NOMO-1 (cell line): ENCODE data around the gene PIWIL4.

Experiments
- DNase-seq, 2 experiments: peaks; one replicate each; lab custom pipeline; 2025; ENCODE audit not compliant: unreplicated experiment in 2 of 2; lab: John Stamatoyannopoulos, UW

The PIWIL4 gene

DNA sequence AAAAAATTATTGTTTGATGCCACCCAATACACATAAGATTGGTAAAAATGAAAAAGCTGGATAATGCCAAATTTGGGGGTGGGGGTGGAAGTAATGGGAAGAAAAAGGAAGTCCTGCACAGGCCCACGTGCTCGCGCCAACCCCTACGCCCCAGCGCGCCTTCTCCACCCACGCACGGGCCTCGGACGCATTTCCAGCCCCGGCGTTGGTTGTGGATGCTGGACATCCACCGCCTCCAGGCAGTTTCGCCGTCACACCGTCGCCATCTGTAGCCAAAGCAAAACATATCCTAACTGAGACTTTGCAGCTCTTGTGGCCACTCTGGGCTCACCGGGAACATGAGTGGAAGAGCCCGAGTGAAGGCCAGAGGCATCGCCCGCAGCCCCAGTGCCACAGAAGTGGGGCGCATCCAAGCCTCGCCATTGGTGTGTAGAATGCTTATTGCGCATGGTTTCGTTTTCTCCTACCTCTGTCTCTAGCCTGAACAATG, at the start of gene PIWIL4:
Gene PIWIL4, plus strand, starts transcription at position 188 of the 490 bp plus-strand sequence. Its CDS starts 151 bp downstream, at position 339.
- no peak for DNase-seq

DNA sequence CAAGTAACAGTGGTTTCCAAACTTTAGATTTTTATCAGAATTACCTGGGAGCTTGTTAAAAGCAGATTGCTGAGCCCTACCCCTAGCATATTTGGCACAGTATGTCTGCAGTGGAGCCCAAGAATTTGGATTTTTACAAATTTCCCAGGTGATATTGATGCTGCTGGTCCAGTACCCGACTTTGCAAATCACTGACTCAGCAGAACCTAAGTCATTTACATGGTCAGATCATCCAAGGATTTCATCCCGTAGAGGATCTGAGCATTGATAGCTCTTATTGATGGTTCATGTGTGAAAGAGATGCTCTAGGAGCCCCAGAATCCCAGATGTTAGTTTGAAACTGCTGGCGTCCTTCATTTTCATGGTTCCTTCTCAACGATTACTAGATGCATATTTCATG, 48.9 kb upstream of the PIWIL4 start:
- DNase-seq, result no peak

DNA sequence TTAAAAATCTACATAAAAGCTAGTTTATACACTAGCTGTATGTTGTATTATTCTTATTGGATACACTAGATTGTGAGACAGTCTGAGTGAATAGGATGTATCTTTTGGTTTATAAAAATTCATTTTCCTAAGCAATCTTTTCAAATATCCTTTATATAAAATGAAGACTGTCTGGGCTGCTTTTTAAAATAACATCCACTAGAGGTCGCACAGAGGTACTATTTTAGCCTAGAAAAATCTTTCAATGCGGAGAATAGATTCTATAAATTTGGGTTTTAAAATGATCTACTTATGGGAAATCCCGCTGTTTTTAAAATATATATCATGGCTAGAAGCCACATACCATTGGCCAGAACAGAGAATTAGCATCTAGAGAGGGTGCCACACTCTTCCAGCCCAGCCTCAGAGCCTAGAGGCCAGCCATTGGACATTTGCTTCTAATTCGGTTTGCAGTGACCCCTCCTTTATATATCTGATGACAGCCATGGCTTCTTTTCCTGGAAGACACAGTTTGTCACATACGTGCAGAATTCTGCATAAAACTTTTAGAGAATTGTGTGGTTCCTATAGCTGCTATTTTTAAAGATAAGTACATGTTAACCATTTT, 47.6 kb upstream of the PIWIL4 start:
- DNase-seq, result peak; percentile 27 to 57

DNA sequence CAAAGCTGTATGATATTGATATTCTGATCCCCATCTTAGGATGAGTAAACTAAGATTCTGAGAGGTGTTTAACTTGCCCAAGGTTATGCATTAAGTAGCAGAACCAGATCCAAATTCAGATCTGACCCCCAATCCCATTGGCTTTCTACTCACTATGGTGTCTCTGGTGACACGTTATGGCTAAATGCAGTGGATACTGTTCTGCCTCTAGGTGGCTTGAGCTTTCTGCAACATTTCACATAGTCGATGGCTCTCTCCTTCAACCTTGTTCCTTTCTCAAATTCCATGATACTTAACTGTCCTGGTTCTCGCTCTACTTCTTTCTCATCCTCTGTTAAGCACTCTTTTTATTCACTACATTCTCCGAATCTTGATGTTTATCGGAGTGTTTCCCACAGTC, 45.5 kb upstream of the PIWIL4 start:
- peak in 1 of 2 experiments; percentile 40 for DNase-seq

DNA sequence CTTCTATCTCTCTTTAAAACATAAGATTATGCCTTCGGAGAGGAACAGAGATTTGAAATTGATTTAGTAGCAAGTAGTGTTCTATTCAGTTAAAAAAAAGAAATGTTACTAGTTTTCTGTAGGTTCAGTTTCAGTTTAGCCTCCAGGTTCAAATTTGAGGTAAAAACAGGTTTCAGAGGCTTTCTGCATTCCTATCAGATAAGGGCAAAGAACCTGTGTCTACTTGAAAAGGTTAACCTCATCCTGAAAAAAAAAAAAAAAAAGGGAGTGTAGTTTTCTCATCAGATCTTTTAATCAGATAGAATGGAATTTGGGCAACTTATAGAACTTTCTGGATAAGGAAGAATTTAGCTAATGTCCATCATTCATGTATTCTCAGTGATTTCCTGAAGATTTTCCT, 42.8 kb upstream of the PIWIL4 start:
- no peak for DNase-seq

DNA sequence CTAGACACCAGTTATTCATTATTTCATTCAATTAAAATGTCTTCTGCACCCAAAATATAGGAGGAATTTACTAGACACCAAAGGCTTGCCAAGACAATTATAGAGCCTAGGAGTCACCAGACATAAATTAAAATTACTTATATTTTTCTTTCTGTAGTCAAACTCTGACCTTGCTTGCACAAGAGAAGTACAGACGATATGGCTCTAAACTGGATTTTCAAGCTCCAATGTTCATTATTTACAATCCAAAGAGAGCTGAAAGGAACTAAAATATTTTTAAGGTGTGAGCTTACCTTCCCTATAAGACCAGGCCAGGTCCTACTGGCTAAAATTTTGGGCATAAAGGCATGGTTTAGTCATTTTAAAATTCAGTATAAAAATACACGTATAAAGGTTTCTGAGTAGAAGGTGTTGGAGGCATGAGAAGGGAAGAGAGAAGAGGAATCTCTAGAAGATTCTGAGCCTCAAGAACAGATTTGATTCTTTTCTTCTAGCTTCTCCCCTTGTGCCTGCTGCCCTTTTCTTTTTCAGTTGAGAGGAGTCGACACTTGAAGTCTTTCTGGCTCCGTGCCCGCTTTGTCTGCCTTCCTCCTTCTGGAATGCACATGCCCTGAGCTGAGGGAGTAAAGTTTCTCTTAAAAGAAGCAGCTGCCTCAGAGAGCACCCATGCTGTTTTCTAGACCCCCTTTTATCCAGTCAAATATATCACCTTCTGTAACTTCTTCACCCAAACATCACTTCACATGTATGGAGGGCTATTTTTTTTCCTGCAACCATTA, 41.4 kb upstream of the PIWIL4 start:
- peak in 1 of 2 experiments; percentile 10 for DNase-seq

DNA sequence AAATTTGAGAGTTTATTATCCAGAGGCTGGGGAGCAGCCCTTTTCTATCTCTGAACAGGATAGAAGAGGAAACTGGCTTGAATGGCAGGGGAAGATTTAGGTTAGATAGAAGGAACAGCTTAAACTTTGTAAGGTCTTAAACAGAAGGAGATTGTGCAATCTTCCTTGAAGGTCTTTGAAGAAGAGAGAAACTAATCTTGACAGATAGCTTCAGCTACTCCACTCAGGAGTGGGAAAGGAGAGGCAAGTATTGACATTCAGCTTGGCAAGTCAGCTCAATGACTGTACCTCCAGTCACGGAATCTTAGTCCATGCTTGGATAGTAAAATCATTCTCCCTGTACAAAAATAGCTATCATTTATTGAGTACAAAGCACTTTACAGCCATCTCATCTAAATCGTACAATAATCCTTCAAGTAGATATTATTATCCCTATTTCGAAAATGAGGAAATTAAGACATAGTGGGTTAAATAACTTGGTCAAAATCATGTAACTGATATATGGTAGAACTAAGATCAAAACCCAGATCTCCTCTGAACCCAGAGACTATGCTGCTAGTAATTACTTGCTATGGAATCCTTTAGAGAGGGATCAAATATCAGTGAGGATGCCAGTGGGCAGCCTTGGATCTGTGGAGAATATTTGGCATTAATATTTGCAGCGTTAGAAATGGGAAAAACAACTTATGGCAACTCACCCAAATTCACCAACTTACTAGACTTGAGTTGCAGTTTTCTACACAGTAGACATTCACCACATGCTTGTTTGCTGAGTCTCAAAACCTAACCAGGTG, 40.3 kb upstream of the PIWIL4 start:
- DNase-seq, result peak in 1 of 2 experiments; percentile 67

DNA sequence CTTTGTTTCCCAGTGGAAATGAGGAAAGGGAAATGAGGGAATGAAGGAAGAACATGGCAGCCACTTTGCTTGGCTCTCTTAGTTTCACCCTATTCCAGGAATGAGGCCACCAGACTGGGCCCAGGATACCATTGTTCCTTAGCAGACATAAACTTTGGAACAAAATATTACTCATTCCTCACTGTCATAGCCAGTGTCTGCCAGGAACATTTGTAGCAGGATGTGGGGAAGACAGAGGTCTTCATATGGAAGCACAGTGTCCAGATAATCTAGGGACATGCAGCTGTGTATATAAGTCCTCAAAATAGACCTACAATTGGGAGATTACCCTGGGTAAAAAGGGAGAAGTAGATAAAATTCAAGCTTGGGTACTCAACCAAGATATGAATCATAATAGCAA, 38.6 kb upstream of the PIWIL4 start:
- no peak for DNase-seq

DNA sequence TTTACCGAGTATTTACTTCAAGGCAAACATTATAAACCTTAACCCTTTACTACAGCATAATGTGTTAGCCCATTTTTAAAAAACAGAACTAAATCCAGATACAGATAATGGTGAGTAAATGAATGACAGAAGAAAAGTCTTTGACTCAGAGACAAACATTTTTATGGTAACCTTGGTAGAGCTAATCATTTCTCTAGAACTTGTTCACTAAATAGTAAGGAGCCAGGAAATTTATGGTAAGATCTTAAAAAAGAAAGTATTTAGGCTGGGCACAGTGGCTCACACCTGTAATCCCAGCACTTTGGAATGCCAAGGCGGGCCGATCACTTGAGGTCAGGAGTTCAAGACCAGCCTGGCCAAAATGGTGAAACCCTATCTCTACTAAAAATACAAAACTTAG, 35.0 kb upstream of the PIWIL4 start:
- no peak for DNase-seq

DNA sequence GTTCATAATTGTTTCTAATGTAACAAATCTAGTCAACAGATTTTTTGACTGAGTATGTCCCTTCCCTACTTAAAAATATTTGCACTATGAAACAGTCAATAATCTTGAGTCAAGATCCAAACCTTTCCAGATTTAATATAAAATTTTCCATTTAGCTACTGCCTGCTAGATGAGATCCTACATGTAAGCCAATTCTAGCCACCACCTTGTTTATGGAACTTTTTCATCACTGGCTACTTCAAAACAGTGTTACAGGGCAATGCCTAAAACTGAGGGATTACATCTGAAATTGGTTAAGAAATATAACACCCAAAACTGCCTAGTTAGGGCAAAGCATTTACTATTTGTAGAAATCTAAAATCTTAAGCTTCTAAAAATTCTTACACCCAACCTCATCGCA, 34.0 kb upstream of the PIWIL4 start:
- no peak for DNase-seq

DNA sequence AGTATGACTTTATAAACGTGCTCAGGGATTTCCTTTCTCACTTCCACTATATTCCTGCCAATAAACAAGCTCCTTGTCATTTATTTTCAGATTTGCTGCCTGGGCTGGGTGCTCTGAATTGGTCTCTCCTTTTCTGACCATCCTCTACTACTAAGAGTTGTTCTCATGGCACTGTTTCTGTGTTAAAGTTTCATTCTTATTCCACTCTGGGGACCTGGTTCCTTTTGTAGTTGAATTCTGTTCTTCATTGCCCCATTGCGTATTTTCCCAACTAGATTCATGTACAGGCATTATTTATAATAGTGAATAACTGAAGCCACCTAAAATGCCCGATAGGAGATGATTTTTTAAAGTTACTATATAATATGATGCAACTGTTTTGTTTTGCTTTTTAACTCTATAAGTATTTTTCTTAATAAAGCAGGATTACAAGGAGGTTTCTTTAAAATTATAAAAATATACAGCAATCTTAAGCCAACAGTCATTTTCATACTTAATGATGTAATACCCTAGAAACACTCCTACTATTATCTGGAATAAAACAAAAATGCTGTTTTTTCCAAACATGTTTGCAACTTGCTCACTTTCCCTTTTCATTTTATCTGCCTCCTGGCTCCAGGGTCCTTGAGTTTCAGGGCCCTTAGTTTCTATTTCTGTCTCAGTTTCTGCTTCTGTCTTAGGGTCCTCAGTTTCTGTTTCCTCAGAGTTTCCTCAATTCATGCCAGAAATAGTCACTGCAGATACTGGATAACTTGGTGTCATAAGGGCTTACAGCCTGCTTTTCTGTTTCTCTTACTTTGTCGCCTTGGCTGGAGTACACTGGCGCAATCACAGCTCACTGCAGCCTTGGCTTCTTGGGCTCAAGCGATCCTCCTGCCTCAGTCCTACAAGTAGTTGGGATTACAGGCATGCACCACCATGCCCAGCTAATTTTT, 33.2 kb upstream of the PIWIL4 start:
- peak; percentile 76 for DNase-seq

DNA sequence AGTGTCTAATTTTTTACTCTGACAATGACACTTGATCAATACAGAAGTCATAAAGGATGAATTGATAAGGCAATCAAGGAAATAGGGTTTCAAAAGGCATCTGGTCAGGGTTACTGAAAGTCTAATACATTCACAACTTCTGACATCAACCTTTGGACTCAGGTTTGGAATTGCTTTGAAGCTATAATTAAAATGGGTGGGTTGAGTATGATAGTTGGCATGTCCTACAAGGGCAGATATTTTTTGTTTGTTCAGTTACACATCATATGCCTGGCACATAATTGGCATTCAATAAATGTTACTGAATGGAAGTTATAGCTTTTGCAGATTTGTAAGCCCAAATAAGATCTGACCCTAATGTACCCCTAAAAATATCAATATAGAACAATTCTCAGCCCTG, 30.8 kb upstream of the PIWIL4 start:
- no peak for DNase-seq

DNA sequence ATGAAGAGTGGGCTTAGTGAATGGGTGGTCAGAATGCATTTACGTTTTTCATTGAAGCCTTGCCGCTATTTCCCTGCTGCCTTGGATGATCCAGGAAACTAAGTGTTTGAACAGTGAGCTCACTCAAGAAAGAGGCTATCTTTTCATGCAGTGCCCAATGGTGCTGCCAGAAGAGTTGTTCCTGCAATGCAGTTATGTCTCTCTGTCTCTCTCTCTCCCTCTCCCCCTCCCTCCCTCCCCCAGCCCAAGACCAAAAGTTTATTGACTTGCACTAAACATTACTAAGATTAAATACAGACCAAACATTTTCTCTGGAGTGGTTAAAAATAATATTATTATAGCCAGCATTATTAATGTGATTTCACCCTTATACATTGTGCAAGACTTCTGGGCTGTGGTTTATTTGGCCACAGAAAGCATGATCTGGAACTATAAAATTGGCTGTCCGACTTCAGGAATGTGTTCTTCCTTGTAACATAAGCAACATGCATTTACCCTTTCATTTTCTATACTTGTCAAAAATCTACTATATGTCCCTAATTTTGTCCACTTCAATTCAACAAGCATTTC, 30.1 kb upstream of the PIWIL4 start:
- no peak for DNase-seq

DNA sequence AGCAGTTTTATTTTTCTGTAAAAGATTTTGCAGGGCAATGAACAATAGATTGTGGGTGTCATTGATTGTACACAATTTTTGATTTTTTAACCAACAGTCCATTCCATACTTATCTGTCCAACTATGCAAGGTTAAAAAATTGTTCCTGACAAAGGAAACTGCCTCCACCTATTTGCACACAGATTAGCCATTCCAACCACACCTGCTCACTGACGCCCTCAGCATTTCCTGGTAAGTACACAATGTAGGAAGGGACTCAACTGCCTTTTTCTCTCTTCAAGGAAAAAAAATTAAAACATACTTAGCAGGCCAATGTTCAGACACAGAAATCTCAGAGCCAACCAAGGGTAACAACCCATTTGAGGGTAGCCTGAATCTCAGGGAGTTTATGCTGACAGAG, 27.7 kb upstream of the PIWIL4 start:
- no peak for DNase-seq

DNA sequence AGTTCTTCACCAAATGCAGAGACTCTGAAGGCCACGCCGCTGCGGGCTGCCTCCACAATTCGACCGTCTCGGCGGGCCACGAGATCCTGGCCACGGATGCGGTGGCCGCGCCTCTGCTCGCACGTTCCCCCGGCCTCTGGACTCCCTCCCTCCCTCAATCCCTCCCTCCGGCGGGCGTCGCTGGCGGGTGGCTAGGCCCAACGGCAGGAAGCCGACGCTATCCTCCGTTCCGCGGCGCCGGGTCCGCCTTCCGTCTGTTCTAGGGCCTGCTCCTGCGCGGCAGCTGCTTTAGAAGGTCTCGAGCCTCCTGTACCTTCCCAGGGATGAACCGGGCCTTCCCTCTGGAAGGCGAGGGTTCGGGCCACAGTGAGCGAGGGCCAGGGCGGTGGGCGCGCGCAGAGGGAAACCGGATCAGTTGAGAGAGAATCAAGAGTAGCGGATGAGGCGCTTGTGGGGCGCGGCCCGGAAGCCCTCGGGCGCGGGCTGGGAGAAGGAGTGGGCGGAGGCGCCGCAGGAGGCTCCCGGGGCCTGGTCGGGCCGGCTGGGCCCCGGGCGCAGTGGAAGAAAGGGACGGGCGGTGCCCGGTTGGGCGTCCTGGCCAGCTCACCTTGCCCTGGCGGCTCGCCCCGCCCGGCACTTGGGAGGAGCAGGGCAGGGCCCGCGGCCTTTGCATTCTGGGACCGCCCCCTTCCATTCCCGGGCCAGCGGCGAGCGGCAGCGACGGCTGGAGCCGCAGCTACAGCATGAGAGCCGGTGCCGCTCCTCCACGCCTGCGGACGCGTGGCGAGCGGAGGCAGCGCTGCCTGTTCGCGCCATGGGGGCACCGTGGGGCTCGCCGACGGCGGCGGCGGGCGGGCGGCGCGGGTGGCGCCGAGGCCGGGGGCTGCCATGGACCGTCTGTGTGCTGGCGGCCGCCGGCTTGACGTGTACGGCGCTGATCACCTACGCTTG, 23.2 kb upstream of the PIWIL4 start, which contains the start of gene FUT4:
Gene FUT4, plus strand, starts transcription at position 227 of the 951 bp plus-strand sequence. Its CDS starts 213 bp downstream, at position 440.
- DNase-seq, result peak; percentile 92 to 94

DNA sequence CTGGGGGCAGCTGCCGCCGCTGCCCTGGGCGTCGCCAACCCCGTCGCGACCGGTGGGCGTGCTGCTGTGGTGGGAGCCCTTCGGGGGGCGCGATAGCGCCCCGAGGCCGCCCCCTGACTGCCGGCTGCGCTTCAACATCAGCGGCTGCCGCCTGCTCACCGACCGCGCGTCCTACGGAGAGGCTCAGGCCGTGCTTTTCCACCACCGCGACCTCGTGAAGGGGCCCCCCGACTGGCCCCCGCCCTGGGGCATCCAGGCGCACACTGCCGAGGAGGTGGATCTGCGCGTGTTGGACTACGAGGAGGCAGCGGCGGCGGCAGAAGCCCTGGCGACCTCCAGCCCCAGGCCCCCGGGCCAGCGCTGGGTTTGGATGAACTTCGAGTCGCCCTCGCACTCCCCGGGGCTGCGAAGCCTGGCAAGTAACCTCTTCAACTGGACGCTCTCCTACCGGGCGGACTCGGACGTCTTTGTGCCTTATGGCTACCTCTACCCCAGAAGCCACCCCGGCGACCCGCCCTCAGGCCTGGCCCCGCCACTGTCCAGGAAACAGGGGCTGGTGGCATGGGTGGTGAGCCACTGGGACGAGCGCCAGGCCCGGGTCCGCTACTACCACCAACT, 22.4 kb upstream of the PIWIL4 start:
- no peak for DNase-seq

DNA sequence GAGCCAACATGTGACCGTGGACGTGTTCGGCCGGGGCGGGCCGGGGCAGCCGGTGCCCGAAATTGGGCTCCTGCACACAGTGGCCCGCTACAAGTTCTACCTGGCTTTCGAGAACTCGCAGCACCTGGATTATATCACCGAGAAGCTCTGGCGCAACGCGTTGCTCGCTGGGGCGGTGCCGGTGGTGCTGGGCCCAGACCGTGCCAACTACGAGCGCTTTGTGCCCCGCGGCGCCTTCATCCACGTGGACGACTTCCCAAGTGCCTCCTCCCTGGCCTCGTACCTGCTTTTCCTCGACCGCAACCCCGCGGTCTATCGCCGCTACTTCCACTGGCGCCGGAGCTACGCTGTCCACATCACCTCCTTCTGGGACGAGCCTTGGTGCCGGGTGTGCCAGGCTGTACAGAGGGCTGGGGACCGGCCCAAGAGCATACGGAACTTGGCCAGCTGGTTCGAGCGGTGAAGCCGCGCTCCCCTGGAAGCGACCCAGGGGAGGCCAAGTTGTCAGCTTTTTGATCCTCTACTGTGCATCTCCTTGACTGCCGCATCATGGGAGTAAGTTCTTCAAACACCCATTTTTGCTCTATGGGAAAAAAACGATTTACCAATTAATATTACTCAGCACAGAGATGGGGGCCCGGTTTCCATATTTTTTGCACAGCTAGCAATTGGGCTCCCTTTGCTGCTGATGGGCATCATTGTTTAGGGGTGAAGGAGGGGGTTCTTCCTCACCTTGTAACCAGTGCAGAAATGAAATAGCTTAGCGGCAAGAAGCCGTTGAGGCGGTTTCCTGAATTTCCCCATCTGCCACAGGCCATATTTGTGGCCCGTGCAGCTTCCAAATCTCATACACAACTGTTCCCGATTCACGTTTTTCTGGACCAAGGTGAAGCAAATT, 21.7 kb upstream of the PIWIL4 start:
- DNase-seq, result peak; percentile 28 to 29

DNA sequence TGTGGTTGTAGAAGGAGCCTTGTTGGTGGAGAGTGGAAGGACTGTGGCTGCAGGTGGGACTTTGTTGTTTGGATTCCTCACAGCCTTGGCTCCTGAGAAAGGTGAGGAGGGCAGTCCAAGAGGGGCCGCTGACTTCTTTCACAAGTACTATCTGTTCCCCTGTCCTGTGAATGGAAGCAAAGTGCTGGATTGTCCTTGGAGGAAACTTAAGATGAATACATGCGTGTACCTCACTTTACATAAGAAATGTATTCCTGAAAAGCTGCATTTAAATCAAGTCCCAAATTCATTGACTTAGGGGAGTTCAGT, 21.1 kb upstream of the PIWIL4 start:
- no peak for DNase-seq
